Hepatic stellate cell (primary cell): Measurements from ENCODE around the gene IL1RL2.

Source experiments
- DNase-seq: peaks from one replicate; pipeline ENCODE4 v3.0.0; 2011; ENCODE audit warnings: low spot score

The IL1RL2 gene

DNA sequence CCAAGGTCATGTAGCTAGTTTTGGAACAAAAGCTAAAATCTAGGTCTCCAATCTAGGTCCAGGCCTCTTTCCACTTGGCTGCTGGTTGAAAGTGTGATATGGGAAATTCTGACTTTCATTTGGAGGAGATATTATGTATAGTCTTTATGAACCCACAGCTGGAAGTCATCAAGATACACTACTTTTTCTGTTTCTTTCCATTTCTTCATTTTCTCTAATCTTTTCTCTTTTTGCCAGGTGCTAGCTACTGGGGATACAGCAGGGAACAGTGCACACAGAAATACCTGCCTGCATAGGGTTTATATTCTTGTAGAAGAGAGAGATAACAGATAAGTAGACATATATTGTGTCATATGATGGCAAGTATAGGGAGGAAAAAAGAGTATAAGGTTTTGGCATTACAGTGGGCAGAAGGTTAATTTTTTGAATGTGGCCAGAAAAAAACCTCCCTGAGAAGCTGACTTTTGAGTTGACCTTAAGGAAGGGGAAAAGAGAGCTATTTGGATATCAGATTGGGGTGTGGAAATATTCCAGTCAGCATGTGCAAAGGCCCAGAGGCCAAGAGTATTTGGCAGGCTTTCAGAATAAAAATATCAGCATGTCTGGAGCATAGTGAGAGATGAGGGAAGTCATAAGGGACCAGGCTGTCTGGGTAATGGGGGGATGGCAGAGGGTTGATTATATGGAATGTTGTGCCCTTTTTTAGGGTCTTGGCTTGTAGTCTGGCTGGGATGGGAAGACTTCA, 28.6 kb upstream of the IL1RL2 start:
- DNase-seq = no peak

- DNase-seq = no peak
Observed at GRCh38 chr2:102159295-102159694, 27.5 kb upstream of the IL1RL2 start.

DNA sequence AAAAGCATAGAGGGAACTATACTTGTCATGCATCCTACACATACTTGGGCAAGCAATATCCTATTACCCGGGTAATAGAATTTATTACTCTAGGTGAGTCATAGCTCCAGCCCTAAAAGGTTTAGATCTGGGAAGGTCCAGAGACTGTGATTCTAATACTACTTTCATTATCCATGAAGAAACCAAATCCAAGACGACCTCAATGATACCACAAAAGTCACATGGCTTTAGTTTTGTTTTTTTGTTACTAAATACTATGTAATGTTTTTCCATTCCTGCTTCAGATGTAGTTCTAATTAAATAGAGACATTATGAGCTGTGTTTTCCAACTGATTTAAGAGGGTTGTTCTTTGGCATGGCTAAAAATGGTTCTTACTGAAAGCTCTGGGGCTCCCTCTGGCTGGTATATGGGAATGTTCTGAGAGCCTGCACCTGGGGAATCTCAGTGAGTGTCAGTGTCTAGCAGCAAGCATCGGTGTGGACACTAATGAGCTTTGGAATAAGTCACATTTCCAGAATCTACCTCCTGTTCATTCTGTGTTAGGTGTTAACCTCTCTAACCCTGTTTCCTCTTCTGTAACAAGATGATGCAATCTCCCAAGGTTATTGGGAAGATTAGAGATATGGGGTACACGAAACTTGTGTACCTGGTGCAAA, 20.5 kb upstream of the IL1RL2 start:
- DNase-seq = peak; percentile 36

DNA sequence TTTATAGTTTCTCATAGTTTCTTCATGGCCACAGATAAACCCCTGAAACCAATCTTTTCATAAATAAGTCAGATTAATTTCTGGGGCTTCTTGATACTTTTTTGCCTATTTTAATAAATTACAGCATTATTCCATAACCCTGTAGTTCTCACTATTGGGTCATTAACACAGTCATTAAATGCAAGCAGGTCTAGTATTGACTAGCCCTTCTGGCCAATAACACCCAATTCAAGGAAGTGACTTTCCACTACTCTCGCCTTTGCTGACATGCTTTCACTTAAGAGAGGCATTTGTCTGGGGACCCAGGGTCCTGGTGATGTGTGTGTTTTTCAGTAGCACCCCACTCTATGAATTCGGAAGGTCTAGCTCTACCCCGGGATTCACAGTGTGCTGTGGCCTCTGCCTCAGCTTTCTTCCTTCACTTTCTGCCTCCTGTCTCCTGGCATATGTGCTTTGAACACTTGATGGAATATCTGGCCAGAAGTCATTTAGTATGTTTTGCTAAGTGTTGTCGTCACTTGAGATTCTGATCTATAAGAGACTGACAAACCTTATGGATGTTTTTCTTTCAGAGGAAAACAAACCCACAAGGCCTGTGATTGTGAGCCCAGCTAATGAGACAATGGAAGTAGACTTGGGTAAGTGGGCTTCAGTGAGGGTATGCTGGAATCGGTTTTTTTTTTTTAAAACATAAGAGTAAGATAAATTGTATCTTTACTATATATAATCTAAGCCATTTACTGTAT, 18.6 kb upstream of the IL1RL2 start:
- no peak for DNase-seq

GRCh38 chr2:102171946-102172345, 14.9 kb upstream of the IL1RL2 start:
- no peak for DNase-seq

- DNase-seq = no peak
Observed at GRCh38 chr2:102172745-102173144, 14.1 kb upstream of the IL1RL2 start.

- DNase-seq = no peak
Observed at GRCh38 chr2:102176172-102176571, 10.7 kb upstream of the IL1RL2 start.

GRCh38 chr2:102177814-102178478, 8.9 kb upstream of the IL1RL2 start:
- DNase-seq = no peak

GRCh38 chr2:102179061-102179460, 7.8 kb upstream of the IL1RL2 start:
- no peak for DNase-seq

GRCh38 chr2:102179788-102180686, 6.8 kb upstream of the IL1RL2 start:
- no peak for DNase-seq

- no peak for DNase-seq
Observed at GRCh38 chr2:102180687-102180999, 6.2 kb upstream of the IL1RL2 start.

DNA sequence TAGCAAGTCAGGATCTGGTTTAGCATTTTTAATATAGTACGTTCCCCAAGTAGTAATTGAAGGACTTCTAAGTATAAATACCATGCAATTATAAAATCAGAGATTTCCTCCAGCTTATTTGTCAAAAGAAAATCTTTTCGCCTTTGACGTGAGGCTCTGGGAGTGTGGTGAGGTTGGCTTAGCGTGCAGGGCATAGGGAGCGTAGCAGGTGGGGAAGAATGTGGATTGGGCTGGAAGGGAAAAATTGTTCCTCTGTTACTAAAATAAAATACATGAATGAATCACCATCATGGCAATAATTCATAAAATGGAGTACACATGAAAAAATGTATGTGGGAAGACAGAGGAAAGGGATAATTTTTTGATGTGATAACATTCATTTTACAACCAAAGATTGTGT, 5.4 kb upstream of the IL1RL2 start:
- no peak for DNase-seq

DNA sequence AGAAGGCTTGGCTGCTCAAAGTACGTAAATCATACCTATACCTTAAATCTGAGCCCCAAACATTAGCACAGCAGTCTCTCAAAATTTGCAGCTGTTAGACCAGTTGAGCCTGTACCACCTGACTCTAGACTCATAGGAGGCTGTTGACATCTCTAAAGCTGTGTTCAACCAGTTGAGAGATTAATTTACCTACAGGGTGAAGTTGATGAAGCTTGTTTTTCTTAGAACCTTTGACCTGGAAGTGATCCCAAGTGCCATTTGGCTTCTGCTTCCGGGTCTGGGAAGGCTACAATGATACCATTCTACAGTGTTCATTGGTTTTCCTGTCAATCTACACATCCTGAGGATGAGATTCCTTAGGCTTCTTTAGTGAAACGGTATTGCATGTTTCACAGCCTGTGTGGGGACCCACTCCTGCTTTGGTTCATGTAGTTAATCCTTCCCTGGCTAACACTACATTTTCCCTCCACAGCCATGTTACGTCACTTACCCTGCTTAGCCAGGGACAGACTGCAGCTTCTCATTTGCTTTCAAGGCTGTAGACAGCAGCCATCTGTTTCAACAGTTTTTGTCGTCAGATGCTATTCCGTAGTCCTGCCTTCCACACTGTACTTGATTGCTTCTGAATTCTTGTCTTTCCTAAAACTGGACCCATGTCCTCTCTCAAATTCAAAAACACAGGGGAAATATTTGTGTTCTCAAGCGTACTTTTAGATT, 4.7 kb upstream of the IL1RL2 start:
- DNase-seq = no peak

GRCh38 chr2:102184018-102184417, 2.8 kb upstream of the IL1RL2 start:
- no peak for DNase-seq

GRCh38 chr2:102184568-102184967, 2.3 kb upstream of the IL1RL2 start:
- no peak for DNase-seq

DNA sequence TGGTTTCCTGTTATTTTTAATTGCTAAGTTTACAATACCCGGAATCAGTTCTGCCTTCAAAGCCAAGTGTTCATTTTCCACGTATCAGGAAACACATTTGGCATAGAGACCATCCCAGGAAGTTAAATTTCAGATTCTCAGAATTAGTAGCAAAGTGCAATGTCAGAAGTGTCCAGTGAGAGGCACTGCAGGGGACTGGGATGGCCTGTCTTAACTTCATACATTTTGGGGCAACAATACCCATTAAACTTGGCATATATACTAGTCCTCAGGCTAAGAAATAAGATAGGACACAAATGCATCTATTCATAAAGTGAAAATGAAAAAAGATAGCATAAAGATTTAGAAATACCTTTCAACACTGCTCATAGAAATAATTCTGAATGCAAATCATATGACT, 1.5 kb upstream of the IL1RL2 start:
- peak; percentile 24 for DNase-seq

GRCh38 chr2:102187496-102188150, 800 bp downstream of the IL1RL2 start:
- peak; percentile 58 for DNase-seq

DNA sequence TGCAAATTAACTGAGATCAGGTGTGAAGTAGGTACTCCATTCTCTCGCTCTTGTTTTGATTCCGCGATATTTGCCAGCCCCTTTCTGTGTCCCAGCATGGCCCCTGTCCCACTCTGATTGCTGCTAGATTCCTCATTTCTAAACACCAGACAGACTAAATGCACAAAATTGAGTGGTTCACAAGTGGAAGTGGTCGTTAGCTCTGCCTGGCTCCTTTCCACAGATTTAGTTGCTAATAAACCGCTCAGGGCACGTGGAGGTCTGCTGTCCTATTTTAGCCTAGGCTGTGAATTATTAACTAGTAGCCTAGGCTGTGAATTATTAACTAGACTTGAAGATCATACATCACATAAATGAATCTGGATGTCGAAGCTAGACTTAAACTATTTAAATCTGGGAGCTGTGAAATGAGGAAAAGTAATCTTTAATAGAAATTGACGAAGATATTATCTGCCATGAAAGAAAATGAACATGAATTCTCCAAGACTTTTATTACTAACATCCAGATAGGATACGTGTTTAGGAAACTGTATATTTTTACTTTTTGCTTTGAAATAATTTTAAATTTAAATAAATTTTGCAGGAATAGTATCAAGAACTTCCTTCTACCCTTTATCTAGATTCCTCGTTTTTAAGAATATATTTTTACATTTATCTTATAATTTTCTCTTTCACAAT, 3.7 kb downstream of the IL1RL2 start:
- no peak for DNase-seq

DNA sequence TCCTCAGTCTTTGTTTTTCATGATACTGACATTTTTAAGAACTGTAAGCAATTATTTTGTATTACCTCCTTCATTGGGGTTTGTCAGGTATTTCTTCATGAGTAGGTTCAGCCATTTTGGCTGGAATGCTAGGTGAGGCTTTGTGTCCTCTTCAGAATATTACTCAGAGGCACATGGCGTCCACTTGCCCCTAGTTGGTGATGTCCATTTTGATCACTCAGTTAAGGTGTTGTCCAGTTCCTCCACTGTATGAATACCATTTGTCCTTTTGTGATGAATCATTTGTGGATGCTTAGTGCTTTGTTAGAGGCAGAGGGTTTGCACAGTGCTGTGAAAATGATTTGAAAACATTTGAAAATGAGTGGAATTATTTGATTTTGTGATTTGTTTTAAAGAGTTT, 4.7 kb downstream of the IL1RL2 start:
- DNase-seq = no peak

DNA sequence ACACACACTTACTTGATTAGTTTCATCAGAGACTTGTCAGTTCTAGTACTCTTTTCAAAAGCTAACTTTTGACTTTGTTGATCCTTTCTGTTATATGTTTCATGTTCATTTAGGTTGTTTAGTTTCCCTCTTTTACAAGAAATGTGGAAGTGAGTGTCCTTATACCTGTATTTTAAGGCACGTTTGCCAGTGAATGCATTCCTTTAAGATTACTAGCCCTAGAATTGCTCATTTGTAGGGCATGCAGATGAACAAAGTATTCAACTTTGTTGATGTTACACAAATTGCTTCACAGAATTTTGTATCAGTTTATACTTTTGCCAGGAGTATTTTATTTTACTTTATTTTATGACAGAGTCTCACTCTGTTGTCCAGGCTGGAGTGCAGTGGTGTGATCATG, 6.3 kb downstream of the IL1RL2 start:
- no peak for DNase-seq
